ENCODE results near the gene CHMP4A. TPM values are rescaled to one million over a fixed set of nuclear protein-coding genes. Genes with fewer than 3 reads are reported as not detected.

Gene CHMP4A
- total and polyA plus RNA-seq, 2 of the 13 experiments (the other 11 are each of a cell fraction or from before 2014, with no cell fraction given) = 83.6 to 113 TPM

GRCh38 chr14:24195186-24196070 lies 17.9 kb downstream of the CHMP4A start, which contains the start of gene TM9SF1 (continued):
- peak; percentile 96 for TF ChIP-seq ZNF333 (CRISPR knock-in tag; IDR thresholded peaks at IDR 0.05; ENCODE audit: borderline replicate concordance)
- TF ChIP-seq NCOA5 (CRISPR knock-in tag; IDR thresholded peaks at IDR 0.05) = peak; percentile 95
- peak; percentile 99 for TF ChIP-seq MXD3 (CRISPR knock-in tag; IDR thresholded peaks at IDR 0.05)
- TF ChIP-seq, protein P1, sequence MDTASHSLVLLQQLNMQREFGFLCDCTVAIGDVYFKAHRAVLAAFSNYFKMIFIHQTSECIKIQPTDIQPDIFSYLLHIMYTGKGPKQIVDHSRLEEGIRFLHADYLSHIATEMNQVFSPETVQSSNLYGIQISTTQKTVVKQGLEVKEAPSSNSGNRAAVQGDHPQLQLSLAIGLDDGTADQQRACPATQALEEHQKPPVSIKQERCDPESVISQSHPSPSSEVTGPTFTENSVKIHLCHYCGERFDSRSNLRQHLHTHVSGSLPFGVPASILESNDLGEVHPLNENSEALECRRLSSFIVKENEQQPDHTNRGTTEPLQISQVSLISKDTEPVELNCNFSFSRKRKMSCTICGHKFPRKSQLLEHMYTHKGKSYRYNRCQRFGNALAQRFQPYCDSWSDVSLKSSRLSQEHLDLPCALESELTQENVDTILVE (CRISPR knock-in tag; IDR thresholded peaks at IDR 0.05) = peak; percentile 93
- no peak for TF ChIP-seq NR2F2 (IDR thresholded peaks at IDR 0.05; ENCODE audit: borderline replicate concordance, low read depth)
- peak; percentile 79; the same call in 1 of the 2 replicates for TF ChIP-seq RXRB (CRISPR knock-in tag; IDR thresholded peaks at IDR 0.05; ENCODE audit: borderline replicate concordance)
- no peak for TF ChIP-seq NAIF1 (CRISPR knock-in tag; IDR thresholded peaks at IDR 0.05; ENCODE audit: borderline replicate concordance)
- no peak for TF ChIP-seq ZNF746 (CRISPR knock-in tag; IDR thresholded peaks at IDR 0.05)
- TF ChIP-seq NFAT5 (CRISPR knock-in tag; IDR thresholded peaks at IDR 0.05) = peak; percentile 93
- peak; percentile 97 for TF ChIP-seq ZBTB42 (CRISPR knock-in tag; IDR thresholded peaks at IDR 0.05)
- TF ChIP-seq ZNF577 (CRISPR knock-in tag; IDR thresholded peaks at IDR 0.05; ENCODE audit: borderline replicate concordance, low read depth) = peak; percentile 99
- peak; percentile 85; the same call in 1 of the 2 replicates for TF ChIP-seq TERF1 (CRISPR knock-in tag; IDR thresholded peaks at IDR 0.05)
- TF ChIP-seq ISL2 (CRISPR knock-in tag; IDR thresholded peaks at IDR 0.05) = peak; percentile 93
- TF ChIP-seq IRX3 (CRISPR knock-in tag; IDR thresholded peaks at IDR 0.05; ENCODE audit: borderline replicate concordance, low read depth) = peak; percentile 98
- TF ChIP-seq, protein P2, sequence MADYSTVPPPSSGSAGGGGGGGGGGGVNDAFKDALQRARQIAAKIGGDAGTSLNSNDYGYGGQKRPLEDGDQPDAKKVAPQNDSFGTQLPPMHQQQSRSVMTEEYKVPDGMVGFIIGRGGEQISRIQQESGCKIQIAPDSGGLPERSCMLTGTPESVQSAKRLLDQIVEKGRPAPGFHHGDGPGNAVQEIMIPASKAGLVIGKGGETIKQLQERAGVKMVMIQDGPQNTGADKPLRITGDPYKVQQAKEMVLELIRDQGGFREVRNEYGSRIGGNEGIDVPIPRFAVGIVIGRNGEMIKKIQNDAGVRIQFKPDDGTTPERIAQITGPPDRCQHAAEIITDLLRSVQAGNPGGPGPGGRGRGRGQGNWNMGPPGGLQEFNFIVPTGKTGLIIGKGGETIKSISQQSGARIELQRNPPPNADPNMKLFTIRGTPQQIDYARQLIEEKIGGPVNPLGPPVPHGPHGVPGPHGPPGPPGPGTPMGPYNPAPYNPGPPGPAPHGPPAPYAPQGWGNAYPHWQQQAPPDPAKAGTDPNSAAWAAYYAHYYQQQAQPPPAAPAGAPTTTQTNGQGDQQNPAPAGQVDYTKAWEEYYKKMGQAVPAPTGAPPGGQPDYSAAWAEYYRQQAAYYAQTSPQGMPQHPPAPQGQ (CRISPR knock-in tag; IDR thresholded peaks at IDR 0.05; ENCODE audit: borderline replicate concordance) = peak; percentile 97; the same call in 1 of the 2 replicates
- TF ChIP-seq ZNF841 (CRISPR knock-in tag; IDR thresholded peaks at IDR 0.05; ENCODE audit: borderline replicate concordance) = no peak

Data from HepG2 (cell line).